ENCODE data around the gene TRPC4.

Gene TRPC4

GRCh38 chr13:37788346-37788745, 81.2 kb downstream of the TRPC4 start:
- H3K4me1 Mint-ChIP-seq: no peaks in the 10 kb centered on the region
- ATAC-seq (replicated peaks): no peak
- H3K27me3 Mint-ChIP-seq: no peaks in the 10 kb centered on the region
- no peaks in the 10 kb centered on the region for H3K9me3 Mint-ChIP-seq
- H3K27ac Mint-ChIP-seq: no peak overlapping the region
- no peak overlapping the region for H3K4me3 Mint-ChIP-seq
- no peak for DNase-seq
- H3K36me3 Mint-ChIP-seq: no peaks in the 10 kb centered on the region

GRCh38 chr13:37777676-37778075, 91.9 kb downstream of the TRPC4 start:
- Mint-ChIP-seq H3K27ac (no peak overlapping the region), H3K4me1 (no peaks in the 10 kb centered on the region), H3K4me3 (no peak overlapping the region), H3K9me3 (no peaks in the 10 kb centered on the region), H3K27me3 (no peaks in the 10 kb centered on the region), H3K36me3 (no peaks in the 10 kb centered on the region)
- DNase-seq (no peak), ATAC-seq (replicated peaks) (no peak)

GRCh38 chr13:37775871-37776270, 93.7 kb downstream of the TRPC4 start:
- no peak overlapping the region for H3K27ac Mint-ChIP-seq
- DNase-seq: no peak
- H3K36me3 Mint-ChIP-seq: no peaks in the 10 kb centered on the region
- H3K27me3 Mint-ChIP-seq: no peaks in the 10 kb centered on the region
- no peaks in the 10 kb centered on the region for H3K4me1 Mint-ChIP-seq
- H3K4me3 Mint-ChIP-seq: no peak overlapping the region
- no peaks in the 10 kb centered on the region for H3K9me3 Mint-ChIP-seq
- no peak for ATAC-seq (replicated peaks)

DNA sequence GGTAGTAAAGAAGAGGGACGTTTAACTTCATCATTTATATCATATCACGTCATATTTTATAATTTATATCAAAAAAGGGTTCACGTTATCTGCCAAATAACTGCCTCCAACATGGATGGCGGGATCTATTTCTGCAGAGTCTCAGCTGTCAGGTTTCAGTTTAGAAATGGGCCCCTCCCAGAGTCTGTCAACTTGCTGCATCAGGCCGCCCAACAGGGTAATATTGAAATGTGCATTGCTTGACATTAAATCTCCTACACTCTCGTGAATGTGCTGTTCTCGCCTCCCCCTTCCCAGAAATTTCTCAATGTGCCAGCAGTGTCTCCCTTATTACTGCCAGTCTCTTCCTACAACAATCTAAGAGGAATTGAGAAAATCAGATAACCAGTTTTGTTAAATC, 96.9 kb downstream of the TRPC4 start:
- Mint-ChIP-seq H3K27ac (no peak overlapping the region), H3K27me3 (no peaks in the 10 kb centered on the region), H3K4me3 (no peak overlapping the region), H3K4me1 (no peaks in the 10 kb centered on the region), H3K36me3 (no peaks in the 10 kb centered on the region), H3K9me3 (no peaks in the 10 kb centered on the region)
- no peak for ATAC-seq (replicated peaks)
- DNase-seq: no peak

DNA sequence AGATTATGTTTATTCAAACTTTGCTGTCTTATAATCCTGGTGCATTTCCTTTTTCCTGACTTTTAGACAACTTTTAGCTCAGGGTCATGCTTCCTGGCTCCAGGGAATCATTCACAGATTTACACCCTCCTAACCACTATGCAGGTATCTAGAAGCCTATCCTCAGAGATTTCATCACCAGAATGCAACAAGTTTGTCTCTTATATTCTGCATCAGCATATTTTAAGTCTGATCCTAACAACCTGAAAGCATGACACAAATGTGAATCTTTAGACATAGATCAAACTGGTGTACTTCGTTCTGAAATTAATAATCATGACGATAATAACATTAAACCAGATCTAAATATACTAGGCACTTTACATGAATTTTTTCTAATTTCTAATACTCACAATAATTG, 100.0 kb downstream of the TRPC4 start:
- no peak for DNase-seq
- Mint-ChIP-seq H3K27ac (no peak overlapping the region), H3K4me1 (no peaks in the 10 kb centered on the region), H3K36me3 (no peaks in the 10 kb centered on the region), H3K27me3 (no peaks in the 10 kb centered on the region), H3K9me3 (no peaks in the 10 kb centered on the region), H3K4me3 (no peak overlapping the region)
- no peak for ATAC-seq (replicated peaks)

GRCh38 chr13:37769078-37769477, 100.5 kb downstream of the TRPC4 start:
- Mint-ChIP-seq H3K9me3 (no peaks in the 10 kb centered on the region), H3K36me3 (no peaks in the 10 kb centered on the region), H3K27me3 (no peaks in the 10 kb centered on the region), H3K4me3 (no peak overlapping the region), H3K27ac (no peak overlapping the region), H3K4me1 (no peaks in the 10 kb centered on the region)
- ATAC-seq (replicated peaks): no peak
- no peak for DNase-seq

GRCh38 chr13:37766502-37766901, 103.1 kb downstream of the TRPC4 start:
- Mint-ChIP-seq H3K4me1 (no peaks in the 10 kb centered on the region), H3K4me3 (no peak overlapping the region), H3K36me3 (no peaks in the 10 kb centered on the region), H3K27ac (no peak overlapping the region), H3K9me3 (peaks cover 0 to 2% of the 10 kb centered on the region in 2 donors), H3K27me3 (no peaks in the 10 kb centered on the region)
- DNase-seq (no peak), ATAC-seq (replicated peaks) (no peak)

- H3K4me3 Mint-ChIP-seq: no peak overlapping the region
- H3K4me1 Mint-ChIP-seq: no peaks in the 10 kb centered on the region
- no peak for ATAC-seq (replicated peaks)
- no peak for DNase-seq
- H3K27ac Mint-ChIP-seq: no peak overlapping the region
- H3K9me3 Mint-ChIP-seq: no peaks in the 10 kb centered on the region
- H3K27me3 Mint-ChIP-seq: peaks cover 0 to 5% of the 10 kb centered on the region in 2 donors
- H3K36me3 Mint-ChIP-seq: no peaks in the 10 kb centered on the region
These were observed 114.2 kb downstream of the TRPC4 start for GRCh38 chr13:37755349-37755748.

DNA sequence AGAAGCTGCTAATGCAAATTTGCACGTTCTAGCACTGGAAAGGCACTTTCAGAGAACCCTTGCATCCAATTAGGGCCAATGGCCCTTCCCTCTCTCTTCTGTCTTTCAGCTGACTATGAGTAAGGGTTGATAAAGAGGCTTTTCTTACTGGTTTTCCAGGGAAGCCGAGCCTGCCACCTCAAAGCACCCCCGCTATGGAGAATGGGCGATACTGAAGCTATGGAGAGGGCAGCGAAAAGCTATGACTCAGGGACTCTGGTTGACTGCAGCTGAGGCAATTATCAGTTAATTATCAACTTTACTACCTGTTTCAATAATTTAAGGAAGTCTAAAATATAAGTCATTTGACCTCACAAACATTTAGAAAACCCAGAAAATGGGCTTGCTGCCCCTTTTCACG, 115.8 kb downstream of the TRPC4 start:
- H3K4me3 Mint-ChIP-seq: no peak overlapping the region
- H3K27ac Mint-ChIP-seq: no peak overlapping the region
- H3K27me3 Mint-ChIP-seq: peaks cover 0 to 5% of the 10 kb centered on the region in 2 donors
- H3K4me1 Mint-ChIP-seq: no peaks in the 10 kb centered on the region
- ATAC-seq (replicated peaks) (no peak), DNase-seq (no peak)
- no peaks in the 10 kb centered on the region for H3K36me3 Mint-ChIP-seq
- H3K9me3 Mint-ChIP-seq: peaks cover 0 to 4% of the 10 kb centered on the region in 2 donors

DNA sequence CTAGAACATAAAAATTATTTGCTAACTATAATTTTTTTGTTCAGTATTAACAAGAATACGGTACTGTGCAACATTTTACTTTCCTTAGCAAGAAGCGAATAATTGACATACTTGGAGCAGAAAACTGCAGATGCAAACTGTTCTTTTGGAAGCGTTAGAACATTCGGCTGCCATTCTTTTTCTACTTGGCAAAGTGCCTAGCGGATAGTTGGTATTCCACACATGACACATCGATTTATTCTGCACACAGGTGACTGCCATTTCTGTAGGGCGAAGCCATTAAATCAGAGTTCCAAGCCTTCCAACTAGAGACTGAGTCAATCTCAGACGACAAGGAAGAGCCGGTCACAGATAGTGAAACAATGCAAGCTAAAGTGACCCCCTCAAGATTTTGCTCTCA, 117.4 kb downstream of the TRPC4 start:
- Mint-ChIP-seq H3K4me3 (no peak overlapping the region), H3K27ac (no peak overlapping the region), H3K9me3 (peaks cover 0 to 4% of the 10 kb centered on the region in 2 donors), H3K27me3 (peaks cover 0 to 5% of the 10 kb centered on the region in 2 donors), H3K36me3 (no peaks in the 10 kb centered on the region), H3K4me1 (no peaks in the 10 kb centered on the region)
- DNase-seq: no peak
- no peak for ATAC-seq (replicated peaks)

DNA sequence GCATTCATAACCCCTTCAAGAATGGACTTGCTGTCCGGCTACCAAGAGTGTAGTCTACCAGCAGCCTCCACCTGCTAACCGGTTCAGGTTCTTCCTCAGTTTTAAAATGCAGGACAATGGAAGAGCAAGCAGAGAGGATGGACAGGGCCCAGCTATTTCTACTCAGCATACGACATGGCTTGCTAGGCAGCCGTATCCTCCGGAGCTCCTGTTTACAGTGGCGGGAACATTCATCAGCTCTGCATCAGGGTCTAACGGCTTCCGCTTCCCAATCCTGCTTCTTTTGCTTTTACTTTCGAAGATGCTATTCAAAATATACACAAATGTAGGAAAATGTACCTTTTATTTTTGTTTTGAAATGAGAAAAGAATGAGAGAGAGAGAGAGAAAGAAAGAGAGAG, 118.5 kb downstream of the TRPC4 start:
- no peaks in the 10 kb centered on the region for H3K36me3 Mint-ChIP-seq
- H3K4me1 Mint-ChIP-seq: no peaks in the 10 kb centered on the region

DNA sequence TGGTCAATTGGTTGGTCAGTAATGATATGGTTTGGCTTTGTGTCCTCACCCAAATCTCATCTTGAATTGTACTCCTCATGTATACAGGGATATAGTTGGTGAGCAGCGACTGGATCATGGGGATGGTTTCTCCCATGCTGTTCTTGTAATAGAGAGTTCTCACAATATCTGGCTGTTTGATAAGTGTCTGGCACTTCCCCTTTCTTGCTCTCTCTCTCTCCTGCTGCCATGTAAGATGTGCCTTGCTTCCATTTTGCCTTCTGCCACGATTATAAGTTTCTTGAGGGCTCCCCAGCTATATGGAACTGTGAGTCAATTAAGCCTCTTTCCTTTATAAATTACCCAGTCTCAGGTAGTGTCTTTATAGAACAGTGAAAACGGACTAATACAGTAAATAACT, 120.7 kb downstream of the TRPC4 start:
- H3K4me1 Mint-ChIP-seq: no peaks in the 10 kb centered on the region
- ATAC-seq (replicated peaks) (no peak), DNase-seq (no peak)
- peaks cover 0 to 5% of the 10 kb centered on the region in 2 donors for H3K27me3 Mint-ChIP-seq
- H3K9me3 Mint-ChIP-seq: peaks cover 0 to 6% of the 10 kb centered on the region in 2 donors
- H3K4me3 Mint-ChIP-seq: no peak overlapping the region
- no peak overlapping the region for H3K27ac Mint-ChIP-seq
- H3K36me3 Mint-ChIP-seq: no peaks in the 10 kb centered on the region

More for the DNA sequence above, 118.5 kb downstream of the TRPC4 start:
- H3K9me3 Mint-ChIP-seq: peaks cover 0 to 5% of the 10 kb centered on the region in 2 donors
- no peak overlapping the region for H3K27ac Mint-ChIP-seq
- no peak overlapping the region for H3K4me3 Mint-ChIP-seq
- ATAC-seq (replicated peaks): no peak
- no peak for DNase-seq
- H3K27me3 Mint-ChIP-seq: peaks cover 0 to 5% of the 10 kb centered on the region in 2 donors

- H3K36me3 Mint-ChIP-seq: no peaks in the 10 kb centered on the region
- H3K27me3 Mint-ChIP-seq: no peaks in the 10 kb centered on the region
- no peak for ATAC-seq (replicated peaks)
- no peaks in the 10 kb centered on the region for H3K4me1 Mint-ChIP-seq
- no peak for DNase-seq
- no peak overlapping the region for H3K27ac Mint-ChIP-seq
- peaks cover 0 to 6% of the 10 kb centered on the region in 2 donors for H3K9me3 Mint-ChIP-seq
- no peak overlapping the region for H3K4me3 Mint-ChIP-seq
These were observed 122.4 kb downstream of the TRPC4 start for GRCh38 chr13:37747071-37747612.

DNA sequence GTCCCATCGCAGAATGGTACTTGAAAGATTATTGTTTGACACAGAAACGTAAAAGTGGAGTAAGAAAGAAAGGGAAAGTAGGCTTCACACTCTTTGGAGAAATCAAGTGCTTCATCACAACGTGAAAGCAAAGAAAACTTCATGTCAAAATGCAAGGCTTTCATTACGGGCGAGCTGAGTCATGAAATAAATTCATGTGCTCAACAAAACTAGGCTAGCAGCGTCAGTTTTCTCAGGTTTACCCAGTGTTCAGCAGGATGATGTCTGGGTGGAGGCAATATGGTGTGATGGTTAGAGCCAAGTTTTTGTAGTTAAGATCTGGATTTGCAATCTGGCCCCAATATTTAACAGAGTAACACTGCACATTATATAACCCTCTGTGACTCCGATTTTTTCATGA, 128.0 kb downstream of the TRPC4 start:
- ATAC-seq (replicated peaks): no peak
- H3K9me3 Mint-ChIP-seq: peaks cover 0 to 3% of the 10 kb centered on the region in 2 donors
- H3K36me3 Mint-ChIP-seq: no peaks in the 10 kb centered on the region
- H3K27ac Mint-ChIP-seq: no peak overlapping the region
- H3K27me3 Mint-ChIP-seq: no peaks in the 10 kb centered on the region
- H3K4me3 Mint-ChIP-seq: no peak overlapping the region
- DNase-seq: no peak
- H3K4me1 Mint-ChIP-seq: no peaks in the 10 kb centered on the region

- ATAC-seq (replicated peaks) (no peak), DNase-seq (no peak)
- no peak overlapping the region for H3K27ac Mint-ChIP-seq
- H3K36me3 Mint-ChIP-seq: no peaks in the 10 kb centered on the region
- no peaks in the 10 kb centered on the region for H3K9me3 Mint-ChIP-seq
- H3K27me3 Mint-ChIP-seq: no peaks in the 10 kb centered on the region
- H3K4me1 Mint-ChIP-seq: no peaks in the 10 kb centered on the region
- H3K4me3 Mint-ChIP-seq: no peak overlapping the region
These were observed 133.5 kb downstream of the TRPC4 start for GRCh38 chr13:37736045-37736444.

- Mint-ChIP-seq H3K36me3 (no peaks in the 10 kb centered on the region), H3K27ac (no peak overlapping the region)
These were observed 134.3 kb downstream of the TRPC4 start for GRCh38 chr13:37735293-37735692.

More at GRCh38 chr13:37735293-37735692, 134.3 kb downstream of the TRPC4 start:
- DNase-seq (no peak), ATAC-seq (replicated peaks) (no peak)
- Mint-ChIP-seq H3K9me3 (no peaks in the 10 kb centered on the region), H3K4me3 (no peak overlapping the region), H3K27me3 (no peaks in the 10 kb centered on the region), H3K4me1 (no peaks in the 10 kb centered on the region)

Measured in stimulated activated naive B cell treated with anti-CD40 and anti-IgM and Interleukin-4, amounts not matched to agents 10 μg/mL and 1 μg/mL and 100 μg/mL, for 72 hours (primary cell).